HEK293 (cell line): ENCODE data around the gene FOXN4.

ENCODE experiments used
- CTCF ChIA-PET: fragments of 350-600 bp; formaldehyde crosslinking; extraction: SDS; loops from one replicate; lab custom pipeline; 2021; ENCODE audit warnings: antibody characterized with exemption; lab: Yijun Ruan, JAX
- POLR2A ChIA-PET: fragments of 300-600 bp; formaldehyde crosslinking; extraction: SDS; loops from one replicate; lab custom pipeline; 2020; ENCODE audit warnings: antibody characterized with exemption, inconsistent platforms; lab: Yijun Ruan, JAX
- H3K27ac ChIP-seq: fragments of 200-500 bp; sonication (Bioruptor generic); 2 replicates; pipeline ENCODE4 v1.5.1; 2014; ENCODE audit warnings: low read depth, low read length, control low read depth, inconsistent platforms; ENCODE audit errors: extremely low read depth
- H3K36me3 ChIP-seq, 2 experiments: fragments of 200-500 bp in 1 of 2; sonication (Bioruptor generic) in 1 of 2; 1 replicate in 1 of 2; 2 replicates in 1 of 2; pipeline ENCODE4 v1.5.1; 2014 to 2017; ENCODE audit warnings: inconsistent platforms in 2 of 2, low read length in 2 of 2; ENCODE audit not compliant: control insufficient read depth in 2 of 2, insufficient read depth in 1 of 2
- H3K4me1 ChIP-seq: fragments of 200-500 bp; sonication (Bioruptor generic); 2 replicates; pipeline ENCODE4 v1.5.1; 2014; ENCODE audit warnings: mild to moderate bottlenecking, low read length, inconsistent platforms; ENCODE audit not compliant: control insufficient read depth, insufficient read depth
- H3K4me3 ChIP-seq: 2 replicates; pipeline ENCODE4 v1.5.1; 2011; ENCODE audit warnings: low read depth, mild to moderate bottlenecking, control low read depth, low read length, moderate library complexity
- H3K9me3 ChIP-seq: fragments of 200-500 bp; sonication (Bioruptor generic); 2 replicates; pipeline ENCODE4 v1.5.1; 2014; ENCODE audit warnings: low read depth, low read length, inconsistent platforms; ENCODE audit not compliant: control insufficient read depth, insufficient read depth
- GFI1B ChIP-seq: fragments of 450-650 bp; formaldehyde crosslinking; IDR thresholded peaks from 2 replicates; pipeline ENCODE4 v1.5.1; 2016; ENCODE audit warnings: missing biosample characterization, missing genetic modification characterization
- GLIS1 ChIP-seq: fragments of 450-650 bp; formaldehyde crosslinking; IDR thresholded peaks from 2 replicates; pipeline ENCODE4 v1.5.1; 2016; ENCODE audit warnings: missing biosample characterization, missing genetic modification characterization
- MYNN ChIP-seq: fragments of 450-650 bp; formaldehyde crosslinking; IDR thresholded peaks from 2 replicates; pipeline ENCODE4 v1.5.1; 2016; ENCODE audit warnings: missing biosample characterization, missing genetic modification characterization, borderline replicate concordance
- WT1 ChIP-seq: fragments of 450-650 bp; formaldehyde crosslinking; IDR thresholded peaks from 2 replicates; pipeline ENCODE4 v1.5.1; 2016; ENCODE audit warnings: missing biosample characterization, missing genetic modification characterization
- YY1 ChIP-seq: fragments of 450-650 bp; formaldehyde crosslinking; IDR thresholded peaks from 2 replicates; pipeline ENCODE4 v1.5.1; 2018; ENCODE audit warnings: missing biosample characterization, missing genetic modification characterization
- ZNF138 ChIP-seq: fragments of 450-650 bp; formaldehyde crosslinking; IDR thresholded peaks from 2 replicates; pipeline ENCODE4 v1.5.1; 2016; ENCODE audit warnings: missing biosample characterization, missing genetic modification characterization, borderline replicate concordance
- ZNF416 ChIP-seq: fragments of 450-650 bp; formaldehyde crosslinking; IDR thresholded peaks from 2 replicates; pipeline ENCODE4 v1.5.1; 2016; ENCODE audit warnings: missing biosample characterization, missing genetic modification characterization
- ZNF426 ChIP-seq: fragments of 450-650 bp; formaldehyde crosslinking; IDR thresholded peaks from 2 replicates; pipeline ENCODE4 v1.5.1; 2017; ENCODE audit warnings: missing biosample characterization, missing genetic modification characterization, mild to moderate bottlenecking, inconsistent platforms, moderate library complexity
- ZNF473 ChIP-seq: fragments of 450-650 bp; formaldehyde crosslinking; IDR thresholded peaks from 2 replicates; pipeline ENCODE4 v1.5.1; 2017; ENCODE audit warnings: missing biosample characterization, missing genetic modification characterization
- ZNF548 ChIP-seq: fragments of 450-650 bp; formaldehyde crosslinking; IDR thresholded peaks from 2 replicates; pipeline ENCODE4 v1.5.1; 2016; ENCODE audit warnings: missing biosample characterization, missing genetic modification characterization
- ZNF626 ChIP-seq: fragments of 450-650 bp; sonication (Bioruptor Pico); formaldehyde crosslinking; IDR thresholded peaks from 2 replicates; pipeline ENCODE4 v1.5.1; 2018; ENCODE audit warnings: missing biosample characterization, missing genetic modification characterization, inconsistent platforms
- ZNF654 ChIP-seq: fragments of 450-650 bp; formaldehyde crosslinking; IDR thresholded peaks from 2 replicates; pipeline ENCODE4 v1.5.1; 2016; ENCODE audit warnings: low read depth, missing biosample characterization, missing genetic modification characterization
- ZNF76 ChIP-seq: fragments of 450-650 bp; formaldehyde crosslinking; IDR thresholded peaks from 2 replicates; pipeline ENCODE4; 2016; ENCODE audit warnings: low read depth, missing biosample characterization, missing genetic modification characterization, borderline replicate concordance
- ZNF768 ChIP-seq: fragments of 450-650 bp; formaldehyde crosslinking; IDR thresholded peaks from 2 replicates; pipeline ENCODE4 v1.5.1; 2018; ENCODE audit warnings: missing biosample characterization, mild to moderate bottlenecking, missing genetic modification characterization
- TF ChIP-seq, protein P1 (sequence below): fragments of 450-650 bp; formaldehyde crosslinking; IDR thresholded peaks from 2 replicates; pipeline ENCODE4 v1.5.1; 2016; ENCODE audit warnings: missing biosample characterization, missing genetic modification characterization
- TF ChIP-seq, protein P2 (sequence below): fragments of 450-650 bp; formaldehyde crosslinking; IDR thresholded peaks from 2 replicates; pipeline ENCODE4 v1.5.1; 2016; ENCODE audit warnings: missing biosample characterization, missing genetic modification characterization, borderline replicate concordance

FOXN4 gene

DNA sequence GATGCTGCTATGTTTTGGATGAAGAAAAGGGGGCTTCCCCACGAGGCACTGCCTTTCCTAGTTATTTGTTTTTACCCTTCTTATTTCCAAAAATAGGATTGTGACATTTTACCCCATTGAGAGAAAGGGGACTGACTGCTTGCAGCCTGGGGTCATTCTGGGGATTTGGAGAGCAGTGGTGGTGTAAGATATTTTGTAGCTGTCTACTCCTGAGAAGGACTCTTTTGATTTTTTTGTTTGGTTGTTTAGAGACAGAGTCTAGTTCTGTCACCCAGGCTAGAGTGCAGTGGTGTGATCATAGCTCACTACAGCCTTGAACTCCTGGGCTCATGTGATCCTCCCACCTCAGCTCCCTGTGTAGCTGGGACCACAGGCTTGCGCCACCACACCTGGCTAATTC is 78.9 kb downstream of the FOXN4 start:
- CTCF ChIA-PET, result no interaction called here

DNA sequence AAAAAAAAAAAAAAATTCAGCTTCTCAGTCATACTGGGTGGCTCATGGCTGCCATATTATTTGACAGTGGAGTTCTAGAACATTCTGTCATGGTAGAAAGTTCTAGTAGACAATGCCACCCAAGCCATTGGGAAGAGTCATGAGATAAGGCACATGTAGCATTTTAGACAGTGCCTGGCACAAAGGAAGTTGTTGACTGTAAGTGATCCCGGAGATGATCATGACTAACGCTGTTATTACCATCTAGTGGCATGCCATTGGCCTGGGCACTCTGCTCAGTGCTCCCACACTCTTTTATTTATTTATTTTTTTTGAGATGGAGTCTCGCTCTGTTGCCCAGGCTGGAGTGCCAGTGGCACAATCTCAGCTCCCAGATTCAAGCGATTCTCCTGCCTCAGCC is 80.4 kb downstream of the FOXN4 start:
- Histone ChIP-seq H3K27ac (no peak overlapping the region), H3K4me3 (no peak overlapping the region), H3K4me1 (no peaks in the 10 kb centered on the region)
- CTCF ChIA-PET, result no interaction called here
- TF ChIP-seq ZNF138 (tag by site-specific recombination) (no peak), ZNF426 (tag by site-specific recombination) (no peak), YY1 (no peak), WT1 (tag by site-specific recombination) (no peak), ZNF76 (no peak), GFI1B (tag by site-specific recombination) (no peak), MYNN (tag by site-specific recombination) (no peak), ZNF473 (tag by site-specific recombination) (no peak), ZNF626 (no peak), ZNF654 (tag by site-specific recombination) (no peak), ZNF416 (tag by site-specific recombination) (no peak)
- TF ChIP-seq, all 188 proteins: peak for 0
- Histone ChIP-seq H3K9me3 (no peaks in the 10 kb centered on the region), H3K36me3 (peaks cover 0 to 21% of the 10 kb centered on the region in 2 experiments; a peak in 2 of 3 replicates)
- POLR2A ChIA-PET, result no interaction called here

More for the DNA sequence above, 78.9 kb downstream of the FOXN4 start:
- POLR2A ChIA-PET, result no interaction called here
- Histone ChIP-seq H3K9me3 (no peaks in the 10 kb centered on the region), H3K4me1 (no peaks in the 10 kb centered on the region), H3K27ac (no peak overlapping the region)
- TF ChIP-seq ZNF548 (tag by site-specific recombination), result no peak
- TF ChIP-seq, protein P1, sequence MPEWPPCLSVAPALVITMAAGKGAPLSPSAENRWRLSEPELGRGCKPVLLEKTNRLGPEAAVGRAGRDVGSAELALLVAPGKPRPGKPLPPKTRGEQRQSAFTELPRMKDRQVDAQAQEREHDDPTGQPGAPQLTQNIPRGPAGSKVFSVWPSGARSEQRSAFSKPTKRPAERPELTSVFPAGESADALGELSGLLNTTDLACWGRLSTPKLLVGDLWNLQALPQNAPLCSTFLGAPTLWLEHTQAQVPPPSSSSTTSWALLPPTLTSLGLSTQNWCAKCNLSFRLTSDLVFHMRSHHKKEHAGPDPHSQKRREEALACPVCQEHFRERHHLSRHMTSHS (tag by site-specific recombination), result no peak
- TF ChIP-seq, protein P2, sequence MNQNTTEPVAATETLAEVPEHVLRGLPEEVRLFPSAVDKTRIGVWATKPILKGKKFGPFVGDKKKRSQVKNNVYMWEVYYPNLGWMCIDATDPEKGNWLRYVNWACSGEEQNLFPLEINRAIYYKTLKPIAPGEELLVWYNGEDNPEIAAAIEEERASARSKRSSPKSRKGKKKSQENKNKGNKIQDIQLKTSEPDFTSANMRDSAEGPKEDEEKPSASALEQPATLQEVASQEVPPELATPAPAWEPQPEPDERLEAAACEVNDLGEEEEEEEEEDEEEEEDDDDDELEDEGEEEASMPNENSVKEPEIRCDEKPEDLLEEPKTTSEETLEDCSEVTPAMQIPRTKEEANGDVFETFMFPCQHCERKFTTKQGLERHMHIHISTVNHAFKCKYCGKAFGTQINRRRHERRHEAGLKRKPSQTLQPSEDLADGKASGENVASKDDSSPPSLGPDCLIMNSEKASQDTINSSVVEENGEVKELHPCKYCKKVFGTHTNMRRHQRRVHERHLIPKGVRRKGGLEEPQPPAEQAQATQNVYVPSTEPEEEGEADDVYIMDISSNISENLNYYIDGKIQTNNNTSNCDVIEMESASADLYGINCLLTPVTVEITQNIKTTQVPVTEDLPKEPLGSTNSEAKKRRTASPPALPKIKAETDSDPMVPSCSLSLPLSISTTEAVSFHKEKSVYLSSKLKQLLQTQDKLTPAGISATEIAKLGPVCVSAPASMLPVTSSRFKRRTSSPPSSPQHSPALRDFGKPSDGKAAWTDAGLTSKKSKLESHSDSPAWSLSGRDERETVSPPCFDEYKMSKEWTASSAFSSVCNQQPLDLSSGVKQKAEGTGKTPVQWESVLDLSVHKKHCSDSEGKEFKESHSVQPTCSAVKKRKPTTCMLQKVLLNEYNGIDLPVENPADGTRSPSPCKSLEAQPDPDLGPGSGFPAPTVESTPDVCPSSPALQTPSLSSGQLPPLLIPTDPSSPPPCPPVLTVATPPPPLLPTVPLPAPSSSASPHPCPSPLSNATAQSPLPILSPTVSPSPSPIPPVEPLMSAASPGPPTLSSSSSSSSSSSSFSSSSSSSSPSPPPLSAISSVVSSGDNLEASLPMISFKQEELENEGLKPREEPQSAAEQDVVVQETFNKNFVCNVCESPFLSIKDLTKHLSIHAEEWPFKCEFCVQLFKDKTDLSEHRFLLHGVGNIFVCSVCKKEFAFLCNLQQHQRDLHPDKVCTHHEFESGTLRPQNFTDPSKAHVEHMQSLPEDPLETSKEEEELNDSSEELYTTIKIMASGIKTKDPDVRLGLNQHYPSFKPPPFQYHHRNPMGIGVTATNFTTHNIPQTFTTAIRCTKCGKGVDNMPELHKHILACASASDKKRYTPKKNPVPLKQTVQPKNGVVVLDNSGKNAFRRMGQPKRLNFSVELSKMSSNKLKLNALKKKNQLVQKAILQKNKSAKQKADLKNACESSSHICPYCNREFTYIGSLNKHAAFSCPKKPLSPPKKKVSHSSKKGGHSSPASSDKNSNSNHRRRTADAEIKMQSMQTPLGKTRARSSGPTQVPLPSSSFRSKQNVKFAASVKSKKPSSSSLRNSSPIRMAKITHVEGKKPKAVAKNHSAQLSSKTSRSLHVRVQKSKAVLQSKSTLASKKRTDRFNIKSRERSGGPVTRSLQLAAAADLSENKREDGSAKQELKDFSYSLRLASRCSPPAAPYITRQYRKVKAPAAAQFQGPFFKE (tag by site-specific recombination), result no peak
- no peak for TF ChIP-seq ZNF768
- TF ChIP-seq GLIS1 (tag by site-specific recombination), result no peak
- TF ChIP-seq, all 188 proteins: peak for 0
- Histone ChIP-seq H3K36me3 (peaks cover 0 to 16% of the 10 kb centered on the region in 2 experiments; a peak in 2 of 3 replicates), H3K4me3 (no peak overlapping the region)
